Measurements from ENCODE around the gene ELOB.

ELOB gene

DNA sequence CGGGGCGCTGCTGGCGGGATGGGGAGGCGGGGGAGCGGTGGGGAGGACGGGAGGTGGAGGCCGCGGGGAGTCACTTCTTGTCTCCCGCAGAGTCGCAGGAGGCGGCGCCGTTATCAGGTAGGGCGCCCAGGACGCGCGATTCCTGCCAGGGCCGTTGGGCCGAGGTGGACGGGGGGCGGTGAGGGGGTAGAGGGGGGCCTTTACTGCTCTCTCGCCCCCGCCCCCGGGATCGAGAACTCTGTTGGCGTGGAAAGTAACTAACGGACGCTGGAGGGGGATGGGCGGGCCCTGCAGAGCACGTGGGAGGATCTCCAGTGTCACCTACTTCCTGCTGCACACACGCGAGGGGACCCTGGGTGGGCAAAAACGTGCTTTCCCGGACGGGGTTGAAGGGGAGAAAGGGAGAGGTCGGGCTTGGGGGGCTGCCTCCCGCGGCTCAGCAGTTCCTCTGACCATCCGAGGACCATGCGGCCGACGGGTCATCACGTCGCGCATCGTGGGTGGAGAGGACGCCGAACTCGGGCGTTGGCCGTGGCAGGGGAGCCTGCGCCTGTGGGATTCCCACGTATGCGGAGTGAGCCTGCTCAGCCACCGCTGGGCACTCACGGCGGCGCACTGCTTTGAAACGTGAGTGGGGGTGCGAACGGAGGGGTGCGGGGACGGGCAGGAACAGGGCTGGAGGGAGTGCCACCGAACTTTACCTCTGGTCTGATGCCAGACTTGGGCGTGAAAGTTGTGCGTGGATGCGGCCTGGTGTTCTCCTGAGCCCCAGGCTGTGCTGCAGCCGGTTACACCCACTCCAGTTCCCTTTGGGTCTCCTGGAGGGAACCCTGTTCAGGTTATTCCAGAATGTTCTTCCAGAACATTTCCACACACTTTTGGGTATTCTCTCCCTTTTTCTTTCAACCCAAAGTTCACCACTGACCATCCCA is 40.5 kb upstream of the ELOB start:
- Histone ChIP-seq H3K27me3 (no peaks in the 10 kb centered on the region), H3K4me3 (ENCODE audit: low read depth, low read length) (no peak overlapping the region), H3K4me1 (no peaks in the 10 kb centered on the region), H3K9me3 (no peaks in the 10 kb centered on the region), H3K36me3 (no peaks in the 10 kb centered on the region)
- DNase-seq: no peak
- TF ChIP-seq, protein P1, sequence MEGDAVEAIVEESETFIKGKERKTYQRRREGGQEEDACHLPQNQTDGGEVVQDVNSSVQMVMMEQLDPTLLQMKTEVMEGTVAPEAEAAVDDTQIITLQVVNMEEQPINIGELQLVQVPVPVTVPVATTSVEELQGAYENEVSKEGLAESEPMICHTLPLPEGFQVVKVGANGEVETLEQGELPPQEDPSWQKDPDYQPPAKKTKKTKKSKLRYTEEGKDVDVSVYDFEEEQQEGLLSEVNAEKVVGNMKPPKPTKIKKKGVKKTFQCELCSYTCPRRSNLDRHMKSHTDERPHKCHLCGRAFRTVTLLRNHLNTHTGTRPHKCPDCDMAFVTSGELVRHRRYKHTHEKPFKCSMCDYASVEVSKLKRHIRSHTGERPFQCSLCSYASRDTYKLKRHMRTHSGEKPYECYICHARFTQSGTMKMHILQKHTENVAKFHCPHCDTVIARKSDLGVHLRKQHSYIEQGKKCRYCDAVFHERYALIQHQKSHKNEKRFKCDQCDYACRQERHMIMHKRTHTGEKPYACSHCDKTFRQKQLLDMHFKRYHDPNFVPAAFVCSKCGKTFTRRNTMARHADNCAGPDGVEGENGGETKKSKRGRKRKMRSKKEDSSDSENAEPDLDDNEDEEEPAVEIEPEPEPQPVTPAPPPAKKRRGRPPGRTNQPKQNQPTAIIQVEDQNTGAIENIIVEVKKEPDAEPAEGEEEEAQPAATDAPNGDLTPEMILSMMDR (IDR thresholded peaks at IDR 0.05; ENCODE audit: low read depth, low read length): no peak

DNA sequence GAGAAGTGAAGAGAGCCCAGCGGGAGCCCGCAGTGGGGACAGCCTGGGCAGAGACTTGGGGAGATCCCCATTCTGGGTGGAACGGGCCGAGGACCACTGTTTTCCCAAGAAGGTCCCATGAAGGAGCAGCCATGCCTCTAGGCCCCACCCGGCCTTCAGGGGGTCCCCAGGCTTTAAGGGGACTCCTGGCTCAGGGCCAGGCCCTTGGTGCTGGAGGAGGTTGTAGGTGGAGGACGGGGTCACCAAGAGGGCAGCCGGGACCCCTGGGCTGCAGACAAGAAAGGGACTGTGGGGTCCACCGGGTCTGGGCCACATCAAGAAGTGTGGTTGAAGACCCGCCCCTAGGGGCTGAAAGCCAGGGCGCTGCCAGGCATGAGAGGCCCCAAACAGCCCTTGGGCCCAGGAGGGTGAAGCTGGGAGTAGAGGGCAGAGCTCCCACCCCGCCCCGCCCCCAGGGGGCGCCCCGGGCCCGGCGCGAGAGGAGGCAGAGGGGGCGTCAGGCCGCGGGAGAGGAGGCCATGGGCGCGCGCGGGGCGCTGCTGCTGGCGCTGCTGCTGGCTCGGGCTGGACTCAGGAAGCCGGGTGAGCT is 39.8 kb upstream of the ELOB start, which contains the start of gene PRSS21:
PRSS21 (plus strand) TSS at position 487 of the 589 bp plus-strand sequence; CDS start at position 519, 32 bp downstream.
- no peak for DNase-seq
- H3K4me1 ChIP-seq: no peaks in the 10 kb centered on the region
- H3K9me3 ChIP-seq: no peaks in the 10 kb centered on the region
- no peak within 1 kb of the TSS for H3K4me3 ChIP-seq (ENCODE audit: low read depth, low read length)
- TF ChIP-seq, protein P1 (IDR thresholded peaks at IDR 0.05; ENCODE audit: low read depth, low read length): no peak
- H3K27me3 ChIP-seq: 0 out of 2 replicates have a peak, but pooled peaks cover 3% of the 10 kb centered on the region
- H3K36me3 ChIP-seq: no peaks in the 10 kb centered on the region

DNA sequence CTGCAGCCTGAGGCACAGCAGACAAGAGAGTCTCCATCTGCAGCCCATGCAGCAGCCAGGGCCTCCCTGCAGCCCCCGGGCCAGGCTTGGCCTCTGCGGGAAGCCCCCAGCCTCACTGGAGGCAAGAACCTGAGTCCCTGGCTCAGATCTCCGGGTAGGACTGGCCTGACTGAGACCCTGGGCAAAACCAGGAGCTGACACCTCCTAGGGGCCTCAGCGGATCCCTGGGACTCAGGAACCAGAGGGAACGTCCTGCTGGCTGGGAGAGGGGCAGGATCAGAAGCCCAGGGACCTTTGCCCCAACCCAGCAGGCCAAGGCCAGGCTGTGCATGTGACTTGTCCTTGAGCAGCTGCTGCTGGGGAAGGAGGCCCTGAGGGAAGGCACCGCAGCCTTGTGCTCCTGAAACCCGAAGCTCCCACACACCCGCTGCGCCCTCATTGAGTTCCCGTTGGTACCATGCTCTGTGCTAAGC is 38.3 kb upstream of the ELOB start:
- DNase-seq: no peak
- no peaks in the 10 kb centered on the region for H3K9me3 ChIP-seq
- no peaks in the 10 kb centered on the region for H3K4me1 ChIP-seq
- 0 out of 2 replicates have a peak, but pooled peaks cover 3% of the 10 kb centered on the region for H3K27me3 ChIP-seq
- H3K4me3 ChIP-seq (ENCODE audit: low read depth, low read length): no peak overlapping the region
- TF ChIP-seq, protein P1 (IDR thresholded peaks at IDR 0.05; ENCODE audit: low read depth, low read length): no peak
- H3K36me3 ChIP-seq: no peaks in the 10 kb centered on the region

DNA sequence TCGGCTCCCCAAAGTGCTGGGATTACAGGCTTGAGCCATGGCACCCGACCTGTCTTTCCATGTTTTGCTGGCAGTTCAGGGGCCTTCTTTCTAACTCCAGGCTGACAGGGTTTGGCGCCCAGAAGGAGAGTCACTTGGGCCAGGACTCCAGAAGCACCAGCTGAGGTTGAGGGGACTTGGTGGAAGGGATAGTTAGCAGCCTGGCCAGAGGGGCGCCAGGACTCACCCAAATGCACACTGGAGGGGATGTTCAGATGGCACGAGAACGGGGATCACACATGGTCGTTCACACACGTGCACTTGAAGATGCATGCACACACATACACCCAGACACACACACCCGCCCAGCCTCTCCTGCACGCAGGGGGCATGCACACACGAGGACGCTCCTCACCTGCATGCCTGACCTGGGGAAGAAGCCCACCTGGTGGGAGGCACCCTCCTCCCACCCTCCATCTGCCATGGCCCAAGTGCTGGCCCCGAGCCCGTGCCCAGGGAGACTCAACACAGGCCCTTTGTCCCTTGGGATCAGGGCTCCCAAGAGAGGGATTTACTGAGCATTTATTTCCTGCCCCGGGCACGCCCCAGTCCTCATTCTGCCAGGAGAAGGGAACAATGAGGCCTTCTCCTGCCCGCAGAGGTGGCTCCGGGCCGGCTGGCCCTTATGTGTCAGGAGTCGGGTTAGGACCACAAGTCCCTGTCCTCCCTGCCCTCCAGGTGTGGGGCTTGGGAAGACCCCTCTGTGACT is 37.6 kb upstream of the ELOB start:
- peaks cover 7% of the 10 kb centered on the region for H3K27me3 ChIP-seq
- no peaks in the 10 kb centered on the region for H3K4me1 ChIP-seq
- no peaks in the 10 kb centered on the region for H3K36me3 ChIP-seq
- TF ChIP-seq, protein P1 (IDR thresholded peaks at IDR 0.05; ENCODE audit: low read depth, low read length): no peak
- no peak for DNase-seq
- H3K9me3 ChIP-seq: no peaks in the 10 kb centered on the region
- H3K4me3 ChIP-seq (ENCODE audit: low read depth, low read length): no peak overlapping the region

DNA sequence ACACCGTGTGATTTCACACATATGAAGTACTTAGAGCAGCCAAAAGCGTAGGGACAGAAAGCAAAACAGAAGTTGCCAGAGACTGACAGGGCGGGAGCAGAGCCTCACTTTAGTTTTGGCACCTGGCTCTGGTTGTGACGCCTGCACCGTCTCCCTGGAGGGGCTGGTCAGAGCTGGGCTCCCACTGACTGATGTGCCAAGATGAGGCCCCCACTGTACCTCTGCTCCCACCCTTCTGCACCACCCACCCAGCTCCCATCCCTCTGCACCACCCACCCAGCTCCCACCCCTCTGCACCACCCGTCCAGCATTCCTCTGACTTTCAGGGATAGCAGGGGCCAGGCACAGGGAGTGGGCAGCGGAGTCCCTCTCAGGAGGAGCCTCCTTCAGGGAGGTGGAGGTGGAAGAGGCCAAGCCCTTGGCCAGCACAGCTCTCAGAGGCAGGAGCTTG is 36.7 kb upstream of the ELOB start:
- H3K9me3 ChIP-seq: no peaks in the 10 kb centered on the region
- DNase-seq: no peak
- TF ChIP-seq, protein P1 (IDR thresholded peaks at IDR 0.05; ENCODE audit: low read depth, low read length): no peak
- H3K27me3 ChIP-seq: peaks cover 11% of the 10 kb centered on the region
- H3K4me3 ChIP-seq (ENCODE audit: low read depth, low read length): no peak overlapping the region
- no peaks in the 10 kb centered on the region for H3K36me3 ChIP-seq
- no peaks in the 10 kb centered on the region for H3K4me1 ChIP-seq

Data from BE2C (cell line).